GM19452 (cell line): ENCODE results near the gene DUSP22.

Experiments used
- ATAC-seq: cut with Tn5 transposase; IDR thresholded peaks from one replicate; pipeline ENCODE4 v1.9.1; 2021; ENCODE audit not compliant: unreplicated experiment

Gene DUSP22

GRCh38 chr6:392441-393390 is 100.4 kb downstream of the DUSP22 start:
- peak; percentile 1 for ATAC-seq

DNA sequence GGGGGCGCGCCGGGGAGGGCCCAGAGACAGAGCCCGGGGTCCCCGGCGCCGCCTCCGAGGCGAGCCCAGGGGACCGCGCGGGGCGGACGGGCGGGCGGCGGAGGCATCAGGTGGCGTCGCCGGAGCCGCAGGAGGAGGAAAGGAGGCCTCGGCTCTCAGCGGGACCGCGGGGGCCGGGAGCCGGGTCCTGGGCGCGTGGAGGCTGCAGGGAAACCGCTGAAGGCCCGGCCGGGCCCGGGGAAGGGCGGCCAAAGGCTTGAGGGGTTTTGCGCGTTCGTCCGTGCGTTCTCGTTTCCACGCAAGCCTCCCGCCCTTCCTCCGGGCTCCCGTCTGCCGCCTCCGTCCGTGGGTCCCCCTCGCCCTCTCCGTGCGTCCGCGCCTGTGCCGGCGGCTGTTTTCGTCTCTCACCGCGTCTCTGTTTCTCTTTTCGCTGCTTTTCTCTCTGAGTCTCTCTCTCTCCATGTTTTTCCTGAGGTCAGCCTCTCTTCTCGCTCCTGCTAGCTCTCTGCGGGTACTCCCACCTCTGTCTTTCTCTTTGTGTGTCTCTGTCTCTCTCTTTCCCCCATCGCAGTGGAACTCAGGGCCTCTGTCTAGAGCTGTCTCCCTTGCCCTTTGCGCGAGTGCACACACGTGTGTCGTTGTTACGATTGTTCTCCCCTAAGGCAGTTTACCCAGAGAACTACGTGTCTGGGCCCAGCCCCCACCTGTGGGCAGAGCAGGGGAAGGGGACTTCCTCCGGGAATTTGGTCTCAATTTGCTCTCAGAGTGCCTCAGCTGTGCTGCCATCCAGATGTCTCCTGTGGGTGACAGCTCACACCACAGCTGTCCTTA is 101.3 kb downstream of the DUSP22 start:
- ATAC-seq, result no peak

GRCh38 chr6:394641-395289 is 102.5 kb downstream of the DUSP22 start:
- no peak for ATAC-seq

GRCh38 chr6:395432-396125 is 103.3 kb downstream of the DUSP22 start:
- no peak for ATAC-seq

- no peak for ATAC-seq
Observed at GRCh38 chr6:396126-396520, 103.8 kb downstream of the DUSP22 start.

GRCh38 chr6:397056-397455 is 104.8 kb downstream of the DUSP22 start:
- ATAC-seq, result no peak

DNA sequence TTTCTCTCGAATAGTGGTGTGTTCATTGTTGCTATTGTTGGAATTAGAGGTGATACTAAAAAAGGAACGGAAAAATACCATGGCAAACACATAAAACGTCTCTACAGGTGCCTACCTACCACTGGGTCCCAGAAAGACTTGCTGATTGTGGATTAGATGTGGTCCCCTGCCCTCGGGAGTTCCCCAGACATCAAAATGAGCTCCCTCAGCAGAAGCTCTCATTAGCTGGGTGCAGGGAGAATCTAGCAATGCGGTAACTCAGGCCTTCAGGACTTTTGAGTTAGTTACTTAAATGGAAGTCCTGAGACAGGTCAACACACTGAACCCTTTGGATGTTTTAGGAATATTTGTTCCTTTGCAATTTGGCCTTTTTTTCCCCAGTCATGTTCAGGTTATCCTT is 105.3 kb downstream of the DUSP22 start:
- ATAC-seq, result no peak

DNA sequence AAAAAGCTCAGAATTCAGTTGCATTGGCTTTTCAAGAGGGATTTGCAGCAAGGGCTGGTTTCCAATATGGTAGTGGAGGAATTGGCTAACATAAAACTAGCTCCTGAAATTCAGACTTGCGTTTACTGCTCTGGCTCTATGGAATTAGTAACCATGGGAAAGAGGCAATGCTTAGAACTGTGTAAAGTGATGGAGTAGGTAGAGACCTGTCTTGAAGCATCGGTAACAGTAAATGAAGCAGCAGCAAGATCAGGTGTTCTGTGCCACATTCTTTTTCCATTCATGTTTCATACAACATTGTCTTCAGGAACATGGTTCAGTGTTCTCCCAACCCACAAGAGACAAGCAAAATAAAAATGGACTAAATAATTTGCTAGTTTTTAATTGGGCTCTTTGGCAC is 105.8 kb downstream of the DUSP22 start:
- ATAC-seq, result no peak

DNA sequence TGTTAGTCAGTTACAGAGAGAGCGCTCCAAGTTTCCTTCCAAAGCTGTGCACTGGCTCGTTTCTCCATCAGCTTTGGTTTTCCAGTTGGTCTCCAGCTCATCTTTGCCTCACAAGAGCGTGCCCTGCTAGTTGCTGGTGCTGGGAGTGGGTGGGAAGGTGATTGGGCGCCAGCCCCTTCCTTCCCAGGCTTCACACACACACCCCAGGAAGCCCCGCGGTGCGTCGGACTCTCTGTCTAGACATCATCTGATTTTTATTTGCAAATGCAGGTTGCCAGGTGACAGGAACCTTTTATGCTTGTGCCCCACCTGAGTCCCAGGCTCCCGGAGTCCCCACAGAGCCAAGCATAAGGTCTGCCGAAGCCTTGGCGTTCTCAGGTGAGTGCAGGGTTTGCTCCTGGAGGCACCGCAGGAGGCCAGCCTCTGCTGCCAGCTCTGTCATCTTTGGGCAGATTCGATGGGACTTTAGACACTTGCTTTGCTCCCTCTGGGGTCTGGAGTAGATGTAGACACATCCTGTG is 106.3 kb downstream of the DUSP22 start:
- ATAC-seq, result no peak

- peak; percentile 44 for ATAC-seq
Observed at GRCh38 chr6:399785-400534, 107.7 kb downstream of the DUSP22 start.

- ATAC-seq, result no peak
Observed at GRCh38 chr6:400815-401214, 108.5 kb downstream of the DUSP22 start.
